GM10266 (cell line): Measurements from ENCODE around the gene GMPS.
"Not testable (repeated sequence)": the region's sequence is repeated elsewhere in the genome, so short reads cannot be mapped to it uniquely, and the experiment has no call there.

Experiments used
- DNase-seq: peaks from one replicate; pipeline ENCODE4 v3.0.0; 2012; ENCODE audit errors: extremely low spot score
- CTCF ChIP-seq: IDR thresholded peaks from 2 replicates; pipeline ENCODE4 v1.5.1; 2012; ENCODE audit warnings: mild to moderate bottlenecking, low read depth; ENCODE audit not compliant: control insufficient read depth, insufficient read depth; ENCODE audit errors: missing control alignments

Gene GMPS

GRCh38 chr3:155870133-155870944, at the start of gene GMPS:
TSS of gene GMPS (plus strand) at chr3:155870650. CDS start at chr3:155870871, 221 bp downstream.
- peak; percentile 76 for TF ChIP-seq CTCF
- DNase-seq = peak; percentile 98

GRCh38 chr3:155828490-155829098, 41.9 kb upstream of the GMPS start:
- not testable (repeated sequence) for DNase-seq

GRCh38 chr3:155835341-155836071, 34.9 kb upstream of the GMPS start:
- no peak for TF ChIP-seq CTCF
- DNase-seq = no peak

- no peak for DNase-seq
- no peak for TF ChIP-seq CTCF
These were observed 26.9 kb upstream of the GMPS start for GRCh38 chr3:155843569-155843968.

- no peak for TF ChIP-seq CTCF
- DNase-seq = peak; percentile 47
These were observed 24.3 kb upstream of the GMPS start for GRCh38 chr3:155846119-155846518.

GRCh38 chr3:155847993-155848392, 22.5 kb upstream of the GMPS start:
- no peak for TF ChIP-seq CTCF
- DNase-seq = no peak

- DNase-seq = not testable (repeated sequence)
These were observed 21.0 kb upstream of the GMPS start for GRCh38 chr3:155849404-155849803.

- TF ChIP-seq CTCF = no peak
- DNase-seq = no peak
These were observed 18.1 kb upstream of the GMPS start for GRCh38 chr3:155852341-155852740.
